Effector memory CD8-positive, alpha-beta T cell (primary cell): ENCODE measurements around the gene YRDC.

Source experiments
- ATAC-seq: fragments of 150-1000 bp; cut with Tn5 transposase; replicated peaks from 2 replicates; pipeline ENCODE4 v1.10.0; 2021; ENCODE audit warnings: mild to moderate bottlenecking, moderate library complexity
- DNase-seq, 3 experiments: peaks; one replicate each; pipeline ENCODE4 v3.0.0; 2021
- H3K27ac Mint-ChIP-seq, 2 donors: one replicate each; pipeline ENCODE4 v1.8.0; 2022; ENCODE audit warnings: mild to moderate bottlenecking in 2 of 2, mixed read lengths in 2 of 2, moderate library complexity in 2 of 2
- H3K27me3 Mint-ChIP-seq, 2 donors: one replicate each; pipeline ENCODE4 v1.8.0; 2022; ENCODE audit warnings: mixed read lengths in 2 of 2
- H3K36me3 Mint-ChIP-seq: one replicate; pipeline ENCODE4 v1.8.0; 2022; ENCODE audit warnings: mild to moderate bottlenecking, moderate library complexity, mixed read lengths; ENCODE audit not compliant: insufficient read depth
- H3K4me1 Mint-ChIP-seq, 2 donors: one replicate each; pipeline ENCODE4 v1.8.0; 2022; ENCODE audit warnings: low read depth in 2 of 2, mixed read lengths in 2 of 2
- H3K4me3 Mint-ChIP-seq, 2 donors: one replicate each; pipeline ENCODE4 v1.8.0; 2022; ENCODE audit warnings: mild to moderate bottlenecking in 2 of 2, mixed read lengths in 2 of 2, moderate library complexity in 2 of 2
- H3K9me3 Mint-ChIP-seq, 2 donors: one replicate each; pipeline ENCODE4 v1.8.0; 2022; ENCODE audit warnings: mixed read lengths in 2 of 2

Gene YRDC

GRCh38 chr1:37811027-37811655, 3.1 kb upstream of the YRDC start:
- H3K36me3 Mint-ChIP-seq = peaks cover 33% of the 10 kb centered on the region
- H3K9me3 Mint-ChIP-seq = no peaks in the 10 kb centered on the region
- H3K27me3 Mint-ChIP-seq = no peaks in the 10 kb centered on the region
- peak; percentile 35 for ATAC-seq
- H3K4me3 Mint-ChIP-seq = no peak overlapping the region
- DNase-seq = peak; percentile 57 to 64 (median 59)
- H3K27ac Mint-ChIP-seq = peak overlapping the region; percentile 47 to 48
- H3K4me1 Mint-ChIP-seq = peaks cover 21 to 32% of the 10 kb centered on the region in 2 donors

- Mint-ChIP-seq H3K27me3 (no peaks in the 10 kb centered on the region), H3K9me3 (no peaks in the 10 kb centered on the region), H3K4me1 (peaks cover 21 to 32% of the 10 kb centered on the region in 2 donors), H3K36me3 (peaks cover 39% of the 10 kb centered on the region), H3K27ac (no peak overlapping the region), H3K4me3 (peak overlapping the region in 1 of 2 donors; percentile 96)
- ATAC-seq = no peak
- no peak for DNase-seq
Observed at GRCh38 chr1:37809942-37810341, 1.9 kb upstream of the YRDC start.

- peak in 1 of 3 experiments; percentile 25 for DNase-seq
- Mint-ChIP-seq H3K36me3 (peaks cover 42% of the 10 kb centered on the region), H3K27me3 (no peaks in the 10 kb centered on the region), H3K9me3 (no peaks in the 10 kb centered on the region), H3K4me3 (peak overlapping the region; percentile 95 to 96), H3K27ac (peak overlapping the region; percentile 98 to 99), H3K4me1 (peaks cover 27 to 40% of the 10 kb centered on the region in 2 donors)
- ATAC-seq = peak; percentile 51
Observed at GRCh38 chr1:37808369-37809319, 636 bp upstream of the YRDC start.

- Mint-ChIP-seq H3K9me3 (no peaks in the 10 kb centered on the region), H3K27ac (peak overlapping the region; percentile 98 to 99), H3K36me3 (peaks cover 57% of the 10 kb centered on the region), H3K4me3 (peak overlapping the region; percentile 95 to 96), H3K4me1 (peaks cover 27 to 40% of the 10 kb centered on the region in 2 donors), H3K27me3 (no peaks in the 10 kb centered on the region)
- DNase-seq (no peak), ATAC-seq (no peak)
Observed at GRCh38 chr1:37807220-37807554, 821 bp downstream of the YRDC start.

- Mint-ChIP-seq H3K36me3 (peaks cover 69% of the 10 kb centered on the region), H3K27ac (peak overlapping the region in 1 of 2 donors; percentile 51), H3K4me3 (no peak overlapping the region), H3K9me3 (no peaks in the 10 kb centered on the region), H3K4me1 (peaks cover 10 to 18% of the 10 kb centered on the region in 2 donors), H3K27me3 (no peaks in the 10 kb centered on the region)
- DNase-seq (no peak), ATAC-seq (no peak)
Observed at GRCh38 chr1:37802439-37802838, 5.6 kb downstream of the YRDC start.

GRCh38 chr1:37797750-37798345, 10.2 kb downstream of the YRDC start:
- Mint-ChIP-seq H3K27me3 (peaks cover 0 to 12% of the 10 kb centered on the region in 2 donors), H3K27ac (no peak overlapping the region), H3K9me3 (no peaks in the 10 kb centered on the region), H3K36me3 (peaks cover 25% of the 10 kb centered on the region), H3K4me1 (peaks cover 13 to 18% of the 10 kb centered on the region in 2 donors), H3K4me3 (no peak overlapping the region)
- DNase-seq (no peak), ATAC-seq (no peak)

- Mint-ChIP-seq H3K4me3 (peak overlapping the region; percentile 89 to 90), H3K4me1 (peaks cover 13 to 18% of the 10 kb centered on the region in 2 donors), H3K27ac (peak overlapping the region in 1 of 2 donors; percentile 75), H3K9me3 (no peaks in the 10 kb centered on the region), H3K27me3 (peaks cover 5 to 31% of the 10 kb centered on the region in 2 donors), H3K36me3 (peaks cover 7% of the 10 kb centered on the region)
- no peak for ATAC-seq
- peak in 2 of 3 experiments; percentile 22 to 29 for DNase-seq
Observed at GRCh38 chr1:37795340-37796125, 12.5 kb downstream of the YRDC start.

- DNase-seq (no peak), ATAC-seq (peak; percentile 40)
- Mint-ChIP-seq H3K4me3 (peak overlapping the region; percentile 89 to 90), H3K4me1 (peaks cover 13 to 18% of the 10 kb centered on the region in 2 donors), H3K36me3 (peaks cover 4% of the 10 kb centered on the region), H3K27me3 (peaks cover 7 to 40% of the 10 kb centered on the region in 2 donors), H3K9me3 (no peaks in the 10 kb centered on the region), H3K27ac (peak overlapping the region; percentile 35 to 75)
Observed at GRCh38 chr1:37794372-37795339, 13.4 kb downstream of the YRDC start.

- peaks cover 13 to 18% of the 10 kb centered on the region in 2 donors for H3K4me1 Mint-ChIP-seq
- peak; percentile 87 for ATAC-seq
- H3K27me3 Mint-ChIP-seq = peaks cover 7 to 40% of the 10 kb centered on the region in 2 donors
- H3K9me3 Mint-ChIP-seq = no peaks in the 10 kb centered on the region
- H3K27ac Mint-ChIP-seq = peak within 1 kb of the TSS; percentile 35 to 75
- no peaks in the 10 kb centered on the region for H3K36me3 Mint-ChIP-seq
- peak within 1 kb of the TSS; percentile 89 to 90 for H3K4me3 Mint-ChIP-seq
- DNase-seq = peak in 2 of 3 experiments; percentile 25 to 37
Observed at GRCh38 chr1:37793773-37794371, 14.1 kb downstream of the YRDC start, which contains the start of gene MANEAL. TSS of gene MANEAL (plus strand) at chr1:37793847. CDS start at chr1:37794183, 336 bp downstream.

- H3K36me3 Mint-ChIP-seq = no peaks in the 10 kb centered on the region
- no peaks in the 10 kb centered on the region for H3K9me3 Mint-ChIP-seq
- peaks cover 7 to 46% of the 10 kb centered on the region in 2 donors for H3K27me3 Mint-ChIP-seq
- DNase-seq = no peak
- no peak overlapping the region for H3K27ac Mint-ChIP-seq
- peaks cover 13 to 18% of the 10 kb centered on the region in 2 donors for H3K4me1 Mint-ChIP-seq
- peak overlapping the region; percentile 58 to 89 for H3K4me3 Mint-ChIP-seq
- no peak for ATAC-seq
Observed at GRCh38 chr1:37792943-37793686, 14.9 kb downstream of the YRDC start.

- no peak for ATAC-seq
- Mint-ChIP-seq H3K9me3 (no peaks in the 10 kb centered on the region), H3K36me3 (no peaks in the 10 kb centered on the region), H3K4me3 (no peak overlapping the region), H3K4me1 (no peaks in the 10 kb centered on the region), H3K27me3 (peaks cover 29 to 51% of the 10 kb centered on the region in 2 donors), H3K27ac (no peak overlapping the region)
- no peak for DNase-seq
Observed at GRCh38 chr1:37782491-37782890, 25.5 kb downstream of the YRDC start.
